Mesendoderm (in vitro differentiated cells): ENCODE measurements around the gene ORAI3.

Experiments
- DNase-seq: peaks from one replicate; pipeline ENCODE4 v3.0.0; 2013
- H2AK5ac ChIP-seq: 2 replicates; pipeline ENCODE4 v1.6.1; 2013; ENCODE audit warnings: low read length, inconsistent platforms
- H2BK120ac ChIP-seq: 2 replicates; pipeline ENCODE4 v1.6.1; 2013; ENCODE audit warnings: low read depth, mild to moderate bottlenecking, low read length, moderate library complexity, mixed read lengths
- H2BK15ac ChIP-seq: replicated peaks from 2 replicates; pipeline ENCODE4 v1.6.1; 2013; ENCODE audit warnings: low read depth, mild to moderate bottlenecking, moderate library complexity
- H2BK5ac ChIP-seq: 2 replicates; pipeline ENCODE4 v1.6.1; 2013; ENCODE audit warnings: low read length, inconsistent platforms
- H3K18ac ChIP-seq: 2 replicates; pipeline ENCODE4 v1.6.1; 2013; ENCODE audit warnings: mild to moderate bottlenecking, low read length, mixed read lengths
- H3K23ac ChIP-seq: one replicate; pipeline ENCODE4 v1.6.1; 2013; ENCODE audit warnings: low read length
- H3K27ac ChIP-seq: 2 replicates; pipeline ENCODE4 v1.5.1; 2013; ENCODE audit warnings: low read depth, mild to moderate bottlenecking, inconsistent platforms, low read length, moderate library complexity
- H3K27me3 ChIP-seq: 2 replicates; pipeline ENCODE4 v1.6.1; 2013; ENCODE audit warnings: low read length, control low read depth, mild to moderate bottlenecking, inconsistent platforms; ENCODE audit not compliant: insufficient read depth, poor library complexity
- H3K36me3 ChIP-seq: 2 replicates; pipeline ENCODE4 v1.6.1; 2013; ENCODE audit warnings: low read length, inconsistent platforms; ENCODE audit not compliant: control insufficient read depth, insufficient read depth
- H3K4ac ChIP-seq: one replicate; pipeline ENCODE4 v1.6.1; 2013; ENCODE audit warnings: low read depth, mild to moderate bottlenecking, low read length, moderate library complexity
- H3K4me1 ChIP-seq: 2 replicates; pipeline ENCODE4 v1.6.1; 2013; ENCODE audit warnings: low read depth, low read length, inconsistent platforms; ENCODE audit not compliant: control insufficient read depth
- H3K4me2 ChIP-seq: 2 replicates; pipeline ENCODE4 v1.6.1; 2013; ENCODE audit warnings: low read length
- H3K4me3 ChIP-seq: 2 replicates; pipeline ENCODE4 v1.5.1; 2013; ENCODE audit warnings: mild to moderate bottlenecking, low read length
- H3K56ac ChIP-seq: one replicate; pipeline ENCODE4 v1.6.1; 2013; ENCODE audit warnings: low read length
- H3K79me1 ChIP-seq: 2 replicates; pipeline ENCODE4 v1.6.1; 2013; ENCODE audit warnings: low read length, inconsistent platforms
- H3K79me2 ChIP-seq: 2 replicates; pipeline ENCODE4 v1.6.1; 2013; ENCODE audit warnings: mild to moderate bottlenecking, low read length; ENCODE audit not compliant: control insufficient read depth, insufficient read depth
- H3K9ac ChIP-seq: 2 replicates; pipeline ENCODE4 v1.6.1; 2013; ENCODE audit warnings: low read length, inconsistent platforms
- H4K5ac ChIP-seq: one replicate; pipeline ENCODE4 v1.6.1; 2013; ENCODE audit warnings: low read length
- H4K8ac ChIP-seq: one replicate; pipeline ENCODE4 v1.6.1; 2013; ENCODE audit warnings: low read depth, mild to moderate bottlenecking, control low read depth, low read length, moderate library complexity
- WGBS: extraction: QIAGEN DNeasy Blood & Tissue Kit; methylation state at CpG from one replicate; pipeline ENCODE4 v1.1.7; 2013; ENCODE audit warnings: low lambda C conversion rate, missing lambda C conversion rate; ENCODE audit not compliant: insufficient coverage; ENCODE audit errors: extremely low coverage; 5-methylcytosine and 5-hydroxymethylcytosine counted together

Gene ORAI3

GRCh38 chr16:30941600-30942425 lies 7.1 kb upstream of the ORAI3 start:
- no peaks in the 10 kb centered on the region for H3K79me2 ChIP-seq
- peaks cover 9% of the 10 kb centered on the region for H3K36me3 ChIP-seq
- H3K27ac ChIP-seq, result no peak overlapping the region
- no peak overlapping the region for H3K4me2 ChIP-seq
- peak overlapping the region; percentile 33 for H3K9ac ChIP-seq
- H2BK5ac ChIP-seq, result no peak overlapping the region
- H3K56ac ChIP-seq, result peak overlapping the region; percentile 35
- DNase-seq, result peak; percentile 79
- no peak overlapping the region for H3K4me3 ChIP-seq
- no peak overlapping the region for H4K5ac ChIP-seq
- no peak overlapping the region for H2BK120ac ChIP-seq
- H2AK5ac ChIP-seq, result no peak overlapping the region
- peaks cover 2% of the 10 kb centered on the region for H3K79me1 ChIP-seq
- H4K8ac ChIP-seq, result no peak overlapping the region
- no peaks in the 10 kb centered on the region for H3K4me1 ChIP-seq
- no peak overlapping the region for H3K18ac ChIP-seq
- no peak overlapping the region for H2BK15ac ChIP-seq
- H3K4ac ChIP-seq, result no peak overlapping the region
- no peaks in the 10 kb centered on the region for H3K27me3 ChIP-seq
- no CpG with 5 or more reads among the region's 15 CpGs for WGBS
- no peak overlapping the region for H3K23ac ChIP-seq

GRCh38 chr16:30942426-30942806 lies 6.5 kb upstream of the ORAI3 start:
- peaks cover 2% of the 10 kb centered on the region for H3K79me1 ChIP-seq
- no peak overlapping the region for H2BK5ac ChIP-seq
- no peak overlapping the region for H4K8ac ChIP-seq
- H4K5ac ChIP-seq, result no peak overlapping the region
- H3K4me1 ChIP-seq, result no peaks in the 10 kb centered on the region
- no CpG with 5 or more reads among the region's 4 CpGs for WGBS
- DNase-seq, result no peak
- H3K4me3 ChIP-seq, result no peak overlapping the region
- no peaks in the 10 kb centered on the region for H3K79me2 ChIP-seq
- no peak overlapping the region for H3K4ac ChIP-seq
- no peak overlapping the region for H3K27ac ChIP-seq
- peaks cover 8% of the 10 kb centered on the region for H3K36me3 ChIP-seq
- H2BK120ac ChIP-seq, result no peak overlapping the region
- no peaks in the 10 kb centered on the region for H3K27me3 ChIP-seq
- no peak overlapping the region for H3K4me2 ChIP-seq
- H2AK5ac ChIP-seq, result no peak overlapping the region
- no peak overlapping the region for H3K9ac ChIP-seq
- H3K23ac ChIP-seq, result no peak overlapping the region
- H3K18ac ChIP-seq, result no peak overlapping the region
- peak overlapping the region; percentile 35 for H3K56ac ChIP-seq
- H2BK15ac ChIP-seq, result no peak overlapping the region

- Histone ChIP-seq H3K4ac (no peak overlapping the region), H3K79me1 (peaks cover 2% of the 10 kb centered on the region), H4K5ac (no peak overlapping the region), H3K18ac (no peak overlapping the region), H2BK5ac (no peak overlapping the region), H3K56ac (no peak overlapping the region), H3K36me3 (peaks cover 8% of the 10 kb centered on the region), H2AK5ac (no peak overlapping the region), H3K27me3 (no peaks in the 10 kb centered on the region), H2BK120ac (no peak overlapping the region), H2BK15ac (no peak overlapping the region), H3K9ac (no peak overlapping the region), H3K23ac (no peak overlapping the region), H3K4me1 (peaks cover 2% of the 10 kb centered on the region), H4K8ac (no peak overlapping the region), H3K27ac (no peak overlapping the region), H3K79me2 (no peaks in the 10 kb centered on the region), H3K4me3 (no peak overlapping the region), H3K4me2 (no peak overlapping the region)
- DNase-seq, result no peak
Measured at GRCh38 chr16:30944352-30944751, 4.5 kb upstream of the ORAI3 start.

GRCh38 chr16:30946671-30947540 lies 2.0 kb upstream of the ORAI3 start:
- no peak overlapping the region for H3K4me2 ChIP-seq
- H2AK5ac ChIP-seq, result no peak overlapping the region
- H3K23ac ChIP-seq, result no peak overlapping the region
- H3K56ac ChIP-seq, result peak overlapping the region; percentile 60
- H2BK15ac ChIP-seq, result no peak overlapping the region
- DNase-seq, result no peak
- H3K4ac ChIP-seq, result no peak overlapping the region
- peaks cover 5% of the 10 kb centered on the region for H3K79me1 ChIP-seq
- peaks cover 7% of the 10 kb centered on the region for H3K36me3 ChIP-seq
- no peak overlapping the region for H4K5ac ChIP-seq
- H3K27me3 ChIP-seq, result no peaks in the 10 kb centered on the region
- no peak overlapping the region for H3K18ac ChIP-seq
- H3K4me1 ChIP-seq, result peaks cover 7% of the 10 kb centered on the region
- H3K27ac ChIP-seq, result no peak overlapping the region
- no peak overlapping the region for H4K8ac ChIP-seq
- H2BK5ac ChIP-seq, result no peak overlapping the region
- WGBS, result no CpG with 5 or more reads among the region's 38 CpGs
- H3K79me2 ChIP-seq, result no peaks in the 10 kb centered on the region
- no peak overlapping the region for H3K4me3 ChIP-seq
- H2BK120ac ChIP-seq, result no peak overlapping the region
- H3K9ac ChIP-seq, result no peak overlapping the region

- H3K79me1 ChIP-seq, result peaks cover 5% of the 10 kb centered on the region
- no CpG with 5 or more reads among the region's 3 CpGs for WGBS
- no peak overlapping the region for H2AK5ac ChIP-seq
- no peak overlapping the region for H2BK5ac ChIP-seq
- H3K9ac ChIP-seq, result peak overlapping the region; percentile 66
- H3K27ac ChIP-seq, result peak overlapping the region; percentile 49
- H4K5ac ChIP-seq, result no peak overlapping the region
- H3K56ac ChIP-seq, result peak overlapping the region; percentile 78
- H3K36me3 ChIP-seq, result peaks cover 7% of the 10 kb centered on the region
- no peak overlapping the region for H3K4me3 ChIP-seq
- H3K18ac ChIP-seq, result peak overlapping the region; percentile 29
- no peak overlapping the region for H4K8ac ChIP-seq
- H3K27me3 ChIP-seq, result no peaks in the 10 kb centered on the region
- H3K4me2 ChIP-seq, result peak overlapping the region; percentile 68
- no peak overlapping the region for H3K4ac ChIP-seq
- H3K4me1 ChIP-seq, result peaks cover 7% of the 10 kb centered on the region
- no peak overlapping the region for H3K23ac ChIP-seq
- no peak for DNase-seq
- H2BK15ac ChIP-seq, result no peak overlapping the region
- H2BK120ac ChIP-seq, result no peak overlapping the region
- no peaks in the 10 kb centered on the region for H3K79me2 ChIP-seq
Measured at GRCh38 chr16:30947541-30947858, 1.4 kb upstream of the ORAI3 start.
